ES-I3 (cell line): ENCODE data around the gene PPP1R2.
"Not testable (repeated sequence)": the region's sequence is repeated elsewhere in the genome, so short reads cannot be mapped to it uniquely, and the experiment has no call there.

ENCODE experiments used
- H3K36me3 ChIP-seq: 2 replicates; pipeline ENCODE4 v1.6.1; 2013; ENCODE audit warnings: mild to moderate bottlenecking, low read length, control low read depth, moderate library complexity; ENCODE audit not compliant: insufficient read depth
- H3K4me1 ChIP-seq: 2 replicates; pipeline ENCODE4 v1.6.1; 2013; ENCODE audit warnings: mild to moderate bottlenecking, control low read depth, low read length; ENCODE audit not compliant: insufficient read depth
- H3K9ac ChIP-seq: 2 replicates; pipeline ENCODE4 v1.6.1; 2013; ENCODE audit warnings: low read depth, mild to moderate bottlenecking, low read length, moderate library complexity
- H3K9me3 ChIP-seq: 2 replicates; pipeline ENCODE4 v1.6.1; 2013; ENCODE audit warnings: mild to moderate bottlenecking, low read length, moderate library complexity; ENCODE audit not compliant: control insufficient read depth, insufficient read depth

PPP1R2 gene

DNA sequence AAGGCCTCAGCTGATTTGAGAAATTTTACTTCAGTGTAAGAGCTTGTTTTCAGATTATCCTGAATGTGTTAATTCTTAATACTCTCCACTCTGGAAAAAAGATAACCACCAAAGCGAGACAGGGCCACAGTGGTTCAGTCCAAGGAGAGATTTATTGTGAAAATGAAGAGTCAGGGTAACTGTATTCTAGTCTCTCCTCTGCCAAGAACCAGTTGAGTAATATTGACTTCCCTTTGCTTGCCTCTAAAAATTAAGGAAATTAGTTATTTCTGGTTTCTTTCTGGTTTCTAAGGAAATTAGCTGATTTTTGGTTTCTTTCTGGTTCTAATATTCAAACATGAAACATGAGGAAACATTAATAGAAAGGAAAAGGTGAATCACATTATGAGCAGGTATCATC, 34.9 kb downstream of the PPP1R2 start:
- no peaks in the 10 kb centered on the region for H3K9me3 ChIP-seq
- H3K36me3 ChIP-seq, result no peaks in the 10 kb centered on the region; the same call in none of the 2 replicates
- H3K9ac ChIP-seq, result no peak overlapping the region
- H3K4me1 ChIP-seq, result no peaks in the 10 kb centered on the region

DNA sequence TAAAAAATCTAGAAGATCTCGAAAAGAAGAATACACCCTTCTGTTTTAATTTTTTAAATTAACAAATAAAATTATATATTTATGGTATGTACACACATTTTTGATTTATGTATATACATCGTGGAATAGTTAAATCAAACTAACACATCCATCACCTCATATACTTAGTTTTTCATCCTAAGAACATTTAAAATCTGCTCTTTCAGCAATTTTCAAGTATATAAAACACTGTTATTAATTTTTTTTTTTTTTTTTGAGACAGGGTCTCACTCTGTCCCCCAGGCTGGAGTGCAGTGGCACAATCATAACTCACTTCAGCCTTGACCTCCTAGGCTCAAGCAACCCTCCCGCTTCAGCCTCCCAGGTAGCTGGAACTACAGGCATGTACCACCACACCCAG, 67.5 kb downstream of the PPP1R2 start:
- Histone ChIP-seq H3K36me3 (no peaks in the 10 kb centered on the region), H3K9me3 (no peaks in the 10 kb centered on the region)

DNA sequence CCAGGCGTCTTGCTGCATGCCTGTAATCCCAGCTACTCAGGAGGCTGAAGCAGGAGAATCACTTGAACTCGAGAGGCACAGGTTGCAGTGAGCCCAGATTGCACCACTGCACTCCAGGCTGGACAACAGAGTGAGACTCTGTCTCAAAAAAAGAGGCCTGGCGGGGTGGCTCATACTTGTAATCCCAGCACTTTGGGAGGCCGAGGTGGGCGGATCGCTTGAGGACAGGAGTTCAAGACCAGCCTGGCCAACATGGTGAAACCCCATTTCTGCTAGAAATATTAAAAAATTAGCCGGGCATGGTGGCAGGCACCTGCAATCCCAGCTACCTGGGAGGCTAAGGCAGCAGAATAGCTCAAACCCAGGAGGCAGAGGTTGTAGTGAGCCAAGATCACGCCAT, 68.0 kb downstream of the PPP1R2 start:
- not testable (repeated sequence) for H3K9ac ChIP-seq, H3K36me3 ChIP-seq, H3K9me3 ChIP-seq, H3K4me1 ChIP-seq

More for the DNA sequence above, 67.5 kb downstream of the PPP1R2 start:
- H3K9ac ChIP-seq, result no peak overlapping the region
- no peaks in the 10 kb centered on the region for H3K4me1 ChIP-seq

DNA sequence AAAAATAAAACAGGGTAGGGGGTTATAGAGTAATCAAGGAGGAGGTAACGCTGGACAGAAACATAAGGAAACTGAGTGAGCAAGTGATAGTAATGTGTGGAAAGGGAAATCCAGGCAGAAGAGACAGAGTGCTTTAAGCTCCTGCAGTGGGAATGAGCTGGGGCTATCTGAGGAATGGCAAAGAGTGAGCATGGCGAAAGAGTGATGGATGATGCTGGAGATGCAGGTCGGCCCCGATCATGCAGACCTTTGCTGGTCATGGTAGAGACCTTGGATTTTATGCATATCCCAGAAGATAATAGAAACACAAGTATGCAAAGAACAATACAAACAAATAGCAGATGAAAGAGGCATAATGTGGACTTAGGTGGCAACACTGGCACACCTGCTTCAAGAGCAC, 74.3 kb downstream of the PPP1R2 start:
- Histone ChIP-seq H3K36me3 (no peaks in the 10 kb centered on the region), H3K9ac (no peak overlapping the region), H3K9me3 (no peaks in the 10 kb centered on the region; the same call in 1 of the 2 replicates), H3K4me1 (no peaks in the 10 kb centered on the region)

DNA sequence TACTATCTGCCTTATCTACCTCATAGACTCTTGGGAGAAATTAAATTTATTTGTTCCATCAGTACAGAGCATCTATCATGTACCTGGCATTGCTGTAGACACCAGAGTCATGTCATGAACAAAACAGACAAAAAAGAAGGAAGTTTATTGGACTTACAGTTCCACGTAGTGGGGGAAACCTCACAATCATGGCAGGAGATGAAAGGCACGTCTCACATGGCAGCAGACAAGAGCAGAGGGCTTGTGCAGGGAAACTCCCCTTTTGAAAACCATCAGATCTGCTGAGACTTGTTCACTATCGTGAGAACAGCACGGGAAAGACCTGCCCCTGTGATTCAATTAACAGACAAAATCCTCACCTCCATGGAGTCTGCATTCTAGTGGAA, 74.7 kb downstream of the PPP1R2 start:
- Histone ChIP-seq H3K9ac (no peak overlapping the region), H3K4me1 (no peaks in the 10 kb centered on the region), H3K36me3 (no peaks in the 10 kb centered on the region), H3K9me3 (no peaks in the 10 kb centered on the region; the same call in 1 of the 2 replicates)

DNA sequence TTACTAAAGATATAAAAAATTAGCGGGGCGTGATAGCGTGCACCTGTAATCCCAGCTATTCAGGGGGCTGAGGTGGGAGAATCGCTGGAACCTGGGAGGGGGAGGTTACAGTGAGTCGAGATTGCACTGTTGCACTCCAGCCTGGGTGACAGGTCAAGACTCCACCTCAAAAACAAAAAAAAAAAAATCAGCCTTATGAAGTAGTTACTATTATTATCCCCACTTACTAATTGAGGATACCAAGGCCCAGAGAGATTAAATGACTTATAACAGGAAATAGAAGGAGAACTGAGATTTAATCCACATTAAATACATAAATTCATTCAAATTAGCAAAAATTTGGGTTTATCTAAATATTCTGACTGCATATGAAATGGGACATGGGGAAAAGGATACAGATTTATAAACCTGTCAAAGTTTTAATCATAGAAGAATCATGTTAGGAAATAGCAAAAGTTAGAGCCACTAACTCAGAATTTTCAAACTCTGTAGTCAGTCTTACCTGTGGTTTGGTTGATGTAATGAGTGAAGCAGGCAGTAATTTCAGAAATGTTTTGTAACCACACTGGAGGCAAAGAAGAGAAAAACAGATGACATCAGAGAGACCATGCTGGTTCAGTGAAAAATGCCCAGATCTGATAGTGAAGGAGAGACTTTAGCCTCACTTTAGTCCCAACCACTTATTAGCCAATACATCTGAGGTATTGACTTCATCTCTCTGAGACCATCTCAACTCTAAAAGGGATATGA, 75.3 kb downstream of the PPP1R2 start:
- no peak overlapping the region for H3K9ac ChIP-seq
- no peaks in the 10 kb centered on the region; the same call in 1 of the 2 replicates for H3K9me3 ChIP-seq
- no peaks in the 10 kb centered on the region for H3K4me1 ChIP-seq
- H3K36me3 ChIP-seq, result no peaks in the 10 kb centered on the region

DNA sequence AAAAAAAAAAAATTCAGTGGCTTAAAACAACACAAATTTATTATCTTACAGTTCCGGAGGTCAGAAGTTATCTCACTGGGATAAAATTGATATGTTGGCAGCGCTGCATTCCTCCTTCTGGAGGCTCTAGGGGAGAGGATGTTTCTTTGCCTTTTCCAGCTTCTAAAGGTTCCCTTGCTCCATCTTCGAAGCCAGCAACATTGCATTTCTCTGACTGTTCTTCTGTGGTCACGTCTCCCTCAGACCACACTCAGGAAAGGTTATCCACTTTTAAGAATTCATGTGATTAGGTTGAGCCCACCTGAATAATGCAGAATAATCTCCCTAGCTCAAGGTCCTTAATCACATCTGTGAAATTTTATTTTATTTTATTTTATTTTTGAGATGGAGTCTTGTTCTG, 76.9 kb downstream of the PPP1R2 start:
- no peaks in the 10 kb centered on the region; the same call in 1 of the 2 replicates for H3K9me3 ChIP-seq
- no peaks in the 10 kb centered on the region for H3K36me3 ChIP-seq
- no peaks in the 10 kb centered on the region for H3K4me1 ChIP-seq
- no peak overlapping the region for H3K9ac ChIP-seq
